Astrocyte of the spinal cord (primary cell): ENCODE results near the gene NT5C3B.
A peak's percentile ranks its signal among the peaks of the same experiment; 100 is the strongest.
"Not testable (repeated sequence)": the region's sequence is repeated elsewhere in the genome, so short reads cannot be mapped to it uniquely, and the experiment has no call there.

Experiments used
- DNase-seq: peaks from one replicate; pipeline ENCODE4 v3.0.0; 2011; ENCODE audit warnings: low read depth, low spot score
- H3K4me3 ChIP-seq: 2 replicates; pipeline ENCODE4 v1.5.1; 2011; ENCODE audit warnings: low read depth, mild to moderate bottlenecking, low read length, moderate library complexity
- in situ Hi-C: cut with HindIII; loops from 2 replicates; pipeline ENCODE4 v1.10.0; 2017; ENCODE audit warnings: low sequenced_read_pairs
- TF ChIP-seq, protein P1 (sequence below): IDR thresholded peaks from 2 replicates; pipeline ENCODE4 v1.5.1; 2012; ENCODE audit warnings: low read depth, mild to moderate bottlenecking, low read length, inconsistent platforms

The NT5C3B gene

DNA sequence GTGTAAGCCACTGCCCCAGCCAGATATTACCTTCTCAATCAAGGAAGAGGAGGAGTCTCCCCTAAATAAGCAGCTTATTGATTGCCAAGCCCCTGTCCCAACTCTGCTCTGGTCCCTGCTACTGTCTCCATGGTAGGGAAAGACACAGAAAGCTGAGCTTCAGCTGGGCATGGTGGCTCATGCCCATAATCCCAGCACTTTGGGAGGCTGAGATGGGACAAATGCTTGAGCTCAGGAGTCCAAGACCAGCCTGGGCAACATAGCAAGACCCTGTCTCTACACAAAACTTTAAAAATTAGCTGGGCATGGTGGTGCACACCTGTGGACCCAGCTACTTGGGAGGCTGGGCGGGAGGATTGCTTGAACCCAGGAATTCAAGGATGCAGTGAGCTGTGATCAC, 56.1 kb downstream of the NT5C3B start:
- in situ Hi-C loops, result no loop called here
- DNase-seq, result no peak
- TF ChIP-seq, protein P1, sequence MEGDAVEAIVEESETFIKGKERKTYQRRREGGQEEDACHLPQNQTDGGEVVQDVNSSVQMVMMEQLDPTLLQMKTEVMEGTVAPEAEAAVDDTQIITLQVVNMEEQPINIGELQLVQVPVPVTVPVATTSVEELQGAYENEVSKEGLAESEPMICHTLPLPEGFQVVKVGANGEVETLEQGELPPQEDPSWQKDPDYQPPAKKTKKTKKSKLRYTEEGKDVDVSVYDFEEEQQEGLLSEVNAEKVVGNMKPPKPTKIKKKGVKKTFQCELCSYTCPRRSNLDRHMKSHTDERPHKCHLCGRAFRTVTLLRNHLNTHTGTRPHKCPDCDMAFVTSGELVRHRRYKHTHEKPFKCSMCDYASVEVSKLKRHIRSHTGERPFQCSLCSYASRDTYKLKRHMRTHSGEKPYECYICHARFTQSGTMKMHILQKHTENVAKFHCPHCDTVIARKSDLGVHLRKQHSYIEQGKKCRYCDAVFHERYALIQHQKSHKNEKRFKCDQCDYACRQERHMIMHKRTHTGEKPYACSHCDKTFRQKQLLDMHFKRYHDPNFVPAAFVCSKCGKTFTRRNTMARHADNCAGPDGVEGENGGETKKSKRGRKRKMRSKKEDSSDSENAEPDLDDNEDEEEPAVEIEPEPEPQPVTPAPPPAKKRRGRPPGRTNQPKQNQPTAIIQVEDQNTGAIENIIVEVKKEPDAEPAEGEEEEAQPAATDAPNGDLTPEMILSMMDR, result no peak
- H3K4me3 ChIP-seq, result no peak overlapping the region

DNA sequence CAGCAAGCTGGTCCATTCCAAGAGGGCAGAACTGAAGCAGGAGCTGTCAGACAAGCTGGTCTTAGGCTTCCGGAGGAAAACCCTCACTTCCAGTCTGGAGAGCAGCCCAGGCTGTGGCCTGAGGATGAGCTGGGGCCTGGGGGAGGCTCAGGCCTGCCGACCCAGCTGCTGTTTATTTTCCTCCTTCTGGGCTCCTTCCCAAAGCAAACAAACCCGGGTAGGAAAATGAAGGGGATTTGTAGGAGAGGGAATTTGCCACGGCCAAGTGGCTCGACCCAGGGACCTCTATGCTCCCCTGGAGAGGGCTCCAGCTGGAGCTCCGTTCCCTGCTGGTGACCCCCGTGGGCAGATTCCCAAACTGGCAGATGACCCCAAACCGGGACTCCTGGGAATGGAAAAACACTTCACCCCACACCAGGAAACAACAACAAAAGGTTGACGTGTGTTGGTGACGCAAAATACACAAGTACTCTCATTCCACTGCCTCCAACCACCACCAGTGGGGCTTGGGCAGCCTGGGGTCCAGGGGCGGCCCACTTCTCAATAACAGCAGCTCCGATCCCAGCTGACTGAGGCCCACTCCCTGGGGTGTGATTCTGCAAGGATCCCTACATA, 58.4 kb downstream of the NT5C3B start:
- H3K4me3 ChIP-seq, result no peak overlapping the region
- TF ChIP-seq, protein P1, result no peak
- in situ Hi-C loops, result no loop called here
- peak; percentile 98 for DNase-seq

DNA sequence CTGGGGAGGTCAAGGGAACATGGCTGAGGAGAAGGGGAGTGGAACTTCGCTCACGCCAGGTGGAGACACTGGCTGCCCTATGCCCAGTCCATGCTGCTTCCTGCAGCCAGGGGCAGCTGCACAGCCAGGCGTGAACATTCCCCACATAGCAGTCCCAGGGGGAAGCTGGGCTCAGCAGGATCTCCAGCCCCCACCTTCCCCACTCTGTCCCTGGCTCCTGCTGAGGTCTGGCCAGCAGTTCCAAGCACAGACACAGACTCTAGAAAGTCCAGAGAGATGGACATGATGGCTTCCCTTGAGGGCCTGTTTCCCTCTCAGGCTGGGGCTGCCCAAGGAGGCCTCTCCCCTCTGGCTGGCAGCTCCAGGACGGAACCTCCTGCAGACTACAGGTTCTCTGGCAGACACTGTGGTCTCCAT, 58.9 kb downstream of the NT5C3B start:
- no peak for DNase-seq
- in situ Hi-C loops, result no loop called here
- TF ChIP-seq, protein P1, result peak; percentile 24
- no peak overlapping the region for H3K4me3 ChIP-seq

DNA sequence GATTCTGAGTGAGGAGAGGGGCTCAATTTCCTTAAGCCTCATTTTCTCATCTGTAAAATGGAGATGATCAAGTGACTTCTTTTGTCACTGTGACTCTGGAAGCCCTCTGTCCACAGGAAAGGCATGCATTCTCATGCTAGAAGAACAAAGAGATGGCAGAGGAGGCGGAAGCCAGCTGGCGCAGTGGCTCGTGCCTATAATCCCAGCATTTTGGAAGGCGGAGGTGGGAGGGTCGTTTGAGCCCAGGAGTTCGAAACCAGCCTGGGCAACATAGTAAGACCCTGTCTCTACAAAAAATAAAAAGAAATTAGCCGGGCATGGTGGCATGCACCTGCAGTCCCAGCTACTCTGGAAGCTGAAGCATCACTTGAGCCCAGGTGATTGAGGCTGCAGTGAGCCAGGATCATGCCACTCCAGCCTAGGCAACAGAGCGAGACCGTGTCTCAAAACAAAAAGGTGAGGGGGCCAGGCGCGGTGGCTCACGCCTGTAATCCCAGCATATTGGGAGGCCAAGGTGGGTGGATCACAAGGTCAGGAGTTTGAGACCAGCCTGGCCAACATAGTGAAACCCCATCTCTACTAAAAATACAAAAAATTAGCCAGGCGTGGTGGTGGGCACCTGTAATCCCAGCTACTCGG, 59.7 kb downstream of the NT5C3B start:
- H3K4me3 ChIP-seq, in situ Hi-C loops, DNase-seq: not testable (repeated sequence)

DNA sequence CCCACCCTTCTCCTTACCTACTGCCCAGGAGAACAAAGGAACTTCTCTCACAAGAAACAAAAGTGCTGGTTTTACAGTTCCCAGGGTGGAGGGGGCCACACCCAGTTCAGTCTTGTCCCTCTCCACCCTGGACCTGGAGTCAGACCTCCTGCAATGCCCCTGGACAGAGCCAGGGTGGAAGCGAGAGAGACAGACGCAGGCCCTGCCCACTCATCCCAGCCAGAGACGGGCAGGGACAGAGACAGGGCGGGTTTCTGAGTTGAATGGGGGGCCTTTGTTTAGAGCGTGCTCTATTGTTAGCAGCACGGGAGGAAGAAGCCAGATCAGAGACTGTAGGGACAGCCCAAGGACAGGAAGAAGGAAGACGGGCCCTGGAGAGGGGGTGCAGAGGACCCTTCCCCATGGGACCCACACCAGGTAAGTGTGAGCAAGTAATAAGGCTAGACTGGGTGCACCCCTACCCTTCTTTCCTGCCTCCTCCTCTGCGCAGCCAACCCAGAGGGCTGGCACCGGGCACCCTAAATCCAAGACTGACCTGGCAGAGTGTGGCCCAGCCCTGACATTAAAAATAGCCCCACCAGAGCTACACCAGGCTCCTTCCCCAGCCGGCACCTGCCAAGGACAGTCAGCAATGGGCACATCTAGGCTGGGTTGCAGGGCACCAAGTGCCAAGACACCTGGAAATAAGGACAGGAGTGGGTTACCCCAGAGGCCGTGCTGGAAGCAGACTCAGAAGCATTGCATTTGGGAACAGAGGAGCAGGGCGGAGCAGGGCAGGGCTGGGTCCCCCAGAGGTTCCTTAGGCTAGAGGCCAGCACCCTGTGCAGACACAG, 60.4 kb downstream of the NT5C3B start:
- H3K4me3 ChIP-seq, result no peak overlapping the region
- TF ChIP-seq, protein P1, result no peak
- in situ Hi-C loops, result no loop called here
- no peak for DNase-seq
